ENCODE measurements around the gene PAK1.
"Not testable (repeated sequence)": the region's sequence is repeated elsewhere in the genome, so short reads cannot be mapped to it uniquely, and the experiment has no call there.

PAK1 gene

GRCh38 chr11:77400775-77401449 lies 73.0 kb downstream of the PAK1 start:
- DNase-seq: no peak

GRCh38 chr11:77400271-77400670 lies 73.6 kb downstream of the PAK1 start:
- no peak for DNase-seq

GRCh38 chr11:77397631-77398030 lies 76.3 kb downstream of the PAK1 start:
- DNase-seq: no peak

GRCh38 chr11:77396911-77397310 lies 77.0 kb downstream of the PAK1 start:
- DNase-seq: no peak

GRCh38 chr11:77396305-77396704 lies 77.6 kb downstream of the PAK1 start:
- no peak for DNase-seq

- DNase-seq: no peak
These were observed 78.3 kb downstream of the PAK1 start for GRCh38 chr11:77395460-77396173.

- no peak for DNase-seq
These were observed 81.1 kb downstream of the PAK1 start for GRCh38 chr11:77392842-77393241.

GRCh38 chr11:77387701-77388100 lies 86.2 kb downstream of the PAK1 start:
- DNase-seq: no peak

- DNase-seq: peak; percentile 28
These were observed 87.7 kb downstream of the PAK1 start for GRCh38 chr11:77386178-77386577.

GRCh38 chr11:77385255-77385771 lies 88.6 kb downstream of the PAK1 start:
- not testable (repeated sequence) for DNase-seq

GRCh38 chr11:77384571-77384970 lies 89.3 kb downstream of the PAK1 start:
- DNase-seq: no peak

GRCh38 chr11:77383349-77383748 lies 90.5 kb downstream of the PAK1 start:
- DNase-seq: not testable (repeated sequence)

- DNase-seq: peak; percentile 34
These were observed 91.9 kb downstream of the PAK1 start for GRCh38 chr11:77381729-77382665.

GRCh38 chr11:77379934-77380333 lies 94.0 kb downstream of the PAK1 start:
- no peak for DNase-seq

GRCh38 chr11:77379253-77379652 lies 94.6 kb downstream of the PAK1 start:
- no peak for DNase-seq

GRCh38 chr11:77377734-77378133 lies 96.2 kb downstream of the PAK1 start:
- no peak for DNase-seq

GRCh38 chr11:77375107-77375506 lies 98.8 kb downstream of the PAK1 start:
- DNase-seq: no peak

- DNase-seq: no peak
These were observed 99.3 kb downstream of the PAK1 start for GRCh38 chr11:77374611-77375031.

- no peak for DNase-seq
These were observed 99.8 kb downstream of the PAK1 start for GRCh38 chr11:77374108-77374507.

- DNase-seq: no peak
These were observed 101.2 kb downstream of the PAK1 start for GRCh38 chr11:77372726-77373125.

- no peak for DNase-seq
These were observed 102.2 kb downstream of the PAK1 start for GRCh38 chr11:77371646-77372045.

- no peak for DNase-seq
These were observed 103.7 kb downstream of the PAK1 start for GRCh38 chr11:77370217-77370616.

GRCh38 chr11:77361184-77361583 lies 112.7 kb downstream of the PAK1 start:
- no peak for DNase-seq

Measured in left hindlimb (tissue), 1 donor.